ENCODE results near the gene MYO16.
"Not testable (repeated sequence)": the region's sequence is repeated elsewhere in the genome, so short reads cannot be mapped to it uniquely, and the experiment has no call there.

MYO16 gene

DNA sequence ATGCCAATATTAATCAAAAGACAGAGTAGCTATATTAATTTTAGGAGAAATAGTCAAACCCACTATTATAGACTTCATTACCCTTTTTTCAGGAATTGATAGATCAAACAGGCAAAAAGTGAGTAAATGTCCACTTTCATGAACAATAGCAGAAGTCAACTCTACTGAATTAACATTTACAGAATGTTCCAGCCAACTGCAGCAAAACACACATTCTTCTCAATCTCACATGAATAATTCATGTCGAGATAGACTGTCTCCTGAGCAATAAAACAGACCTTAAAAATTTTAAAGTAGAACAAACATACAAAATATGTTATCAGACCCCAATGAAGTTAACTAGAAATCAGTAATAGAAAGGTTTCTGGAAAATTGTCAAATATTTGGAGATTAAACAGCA, 118.4 kb downstream of the MYO16 start:
- no peak for DNase-seq

GRCh38 chr13:108752276-108752675, 122.9 kb downstream of the MYO16 start:
- no peak for DNase-seq

DNA sequence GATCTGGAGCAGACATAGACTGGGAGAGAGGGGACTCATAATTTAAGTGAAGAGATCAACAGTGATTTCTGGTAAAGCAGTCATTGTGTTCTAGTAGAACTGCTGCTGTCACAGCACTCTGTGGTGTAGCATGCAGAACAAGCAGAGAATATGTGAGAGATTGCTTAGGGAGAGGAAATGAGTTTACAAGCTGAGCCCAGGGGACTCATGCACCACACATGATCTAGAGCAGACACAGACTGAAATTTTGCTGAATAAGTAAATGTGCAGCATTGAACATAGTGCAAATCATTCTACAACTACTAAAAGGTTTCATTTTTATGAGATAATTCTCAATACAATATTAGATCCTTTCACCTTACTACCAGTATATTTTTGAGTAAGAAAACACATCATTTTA, 125.7 kb downstream of the MYO16 start:
- no peak for DNase-seq

- no peak for DNase-seq
Observed at GRCh38 chr13:108760129-108760528, 130.7 kb downstream of the MYO16 start.

- DNase-seq, result no peak
Observed at GRCh38 chr13:108760541-108760940, 131.1 kb downstream of the MYO16 start.

DNA sequence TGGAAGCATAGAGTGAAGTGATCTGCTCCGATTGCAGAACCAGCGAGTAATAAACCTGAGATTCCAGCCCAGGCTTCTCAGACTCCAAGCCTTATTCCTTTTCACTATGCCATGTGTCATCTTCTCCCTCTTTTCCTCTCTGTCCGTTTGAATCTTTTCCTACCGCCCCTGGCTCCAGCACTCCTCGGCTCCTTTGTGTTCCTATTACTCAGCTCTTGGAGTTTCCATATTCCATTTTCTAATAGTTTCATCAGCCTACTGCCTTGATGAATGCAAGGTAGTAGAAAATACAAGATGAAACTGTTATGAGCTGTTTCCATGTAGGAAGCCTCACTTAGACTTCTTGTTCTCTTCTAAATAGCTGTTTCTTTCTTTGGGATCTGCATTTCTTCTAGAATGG, 138.6 kb downstream of the MYO16 start:
- no peak for DNase-seq

DNA sequence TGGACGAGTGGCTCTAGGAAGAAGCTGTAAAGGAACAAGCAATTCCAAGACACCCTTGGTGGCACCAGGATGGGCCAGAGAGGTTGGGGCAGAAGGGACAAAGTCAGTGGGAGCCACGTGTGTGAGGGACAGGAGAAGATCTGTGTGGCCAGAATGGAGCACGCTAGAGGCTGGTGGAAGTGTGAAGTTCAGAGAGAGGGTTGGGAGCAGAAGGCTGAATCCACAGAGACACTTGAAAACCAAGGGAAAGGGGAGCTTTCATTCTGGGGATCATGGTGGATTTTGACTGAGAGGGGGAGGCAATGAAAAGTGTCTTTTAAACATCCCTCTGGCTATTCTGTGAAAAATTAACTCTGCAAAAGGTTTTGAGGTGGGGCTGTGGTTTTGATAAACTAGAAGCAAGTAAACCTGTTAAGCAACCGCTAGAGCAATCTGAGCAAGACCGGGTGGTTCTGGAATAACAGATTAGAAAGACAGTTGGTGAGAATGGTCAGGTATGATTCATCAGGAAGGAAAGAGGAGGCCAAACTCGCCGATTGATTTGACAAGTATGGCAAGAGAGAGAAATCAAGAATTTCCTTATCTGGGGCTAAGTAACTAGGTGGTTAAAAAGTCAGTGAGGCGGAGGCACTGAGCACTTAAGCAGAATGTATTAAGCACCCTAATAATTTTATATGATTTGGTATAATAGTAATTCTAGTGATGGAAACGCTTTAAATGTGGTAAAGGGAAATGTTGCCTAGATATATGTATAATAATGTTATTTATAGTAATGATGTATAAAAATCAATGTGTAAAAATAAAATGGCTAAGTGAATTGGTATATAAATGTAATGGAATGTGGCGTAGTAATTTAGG, 140.0 kb downstream of the MYO16 start:
- no peak for DNase-seq

DNA sequence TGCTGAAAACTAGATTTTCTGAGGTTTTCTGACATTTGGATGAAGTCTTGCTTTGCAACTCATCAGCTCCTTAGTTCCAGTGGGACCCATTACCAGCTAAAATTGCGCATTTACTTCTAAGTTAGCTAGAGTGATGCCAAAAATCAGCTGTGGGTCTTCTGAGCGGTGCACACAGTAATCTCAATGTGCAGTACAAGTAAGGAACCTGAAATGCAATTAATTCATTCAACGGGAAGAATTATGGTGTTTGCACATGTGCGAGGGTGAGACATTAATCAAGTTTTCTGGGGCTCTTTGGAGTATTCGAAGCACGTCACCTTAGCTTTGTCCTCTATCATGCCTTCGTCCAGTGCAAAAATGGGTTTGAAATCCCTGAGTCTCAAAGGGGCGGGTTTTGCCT, 146.2 kb downstream of the MYO16 start:
- DNase-seq, result no peak

- DNase-seq, result no peak
Observed at GRCh38 chr13:108776650-108777049, 147.2 kb downstream of the MYO16 start.

DNA sequence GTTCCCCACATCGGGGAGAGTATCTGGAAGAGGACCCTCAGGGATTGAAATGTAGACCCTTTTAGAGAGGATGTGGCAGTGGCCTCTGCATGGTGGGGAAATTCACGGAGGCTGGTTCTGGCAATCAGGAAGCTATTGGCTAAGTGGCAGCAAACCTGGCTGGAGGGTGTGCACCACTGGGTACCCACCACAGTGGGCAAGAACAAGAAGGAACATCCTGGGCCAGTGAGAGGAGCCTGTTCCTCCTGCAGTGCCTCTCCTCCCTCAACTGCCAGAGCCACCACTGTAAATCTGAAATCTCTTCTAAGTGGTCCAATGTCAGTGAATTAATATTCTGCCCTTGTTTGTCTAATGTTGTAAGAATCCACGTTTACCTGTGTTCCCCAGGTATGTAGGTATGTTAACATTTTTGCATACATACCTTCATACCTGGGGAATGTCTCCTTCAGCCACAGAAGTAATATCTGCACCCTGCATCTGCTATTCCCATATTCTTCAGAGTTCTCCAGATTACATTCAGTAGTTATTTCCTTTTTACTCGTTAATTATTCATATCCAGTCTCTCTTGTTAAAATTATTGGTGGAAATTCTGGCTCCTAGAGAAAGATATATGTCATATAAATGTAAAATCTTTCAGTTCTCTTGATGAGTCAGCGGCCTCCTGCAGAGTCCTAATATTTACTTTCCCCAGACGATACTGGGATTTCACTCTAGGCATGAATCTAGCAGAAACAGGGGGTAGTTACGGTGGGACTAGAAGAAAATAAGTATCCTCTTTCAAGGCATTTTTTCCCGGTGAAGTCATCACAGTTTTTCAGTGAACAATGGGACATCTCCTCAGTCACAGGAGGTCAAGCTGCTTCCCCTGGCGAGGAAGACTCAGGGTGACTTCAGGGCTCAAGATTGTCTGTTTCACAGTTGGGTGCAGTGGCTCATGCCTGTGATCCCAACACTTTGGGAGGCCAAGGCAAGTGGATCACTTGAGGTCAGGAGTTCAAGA, 148.3 kb downstream of the MYO16 start:
- no peak for DNase-seq

DNA sequence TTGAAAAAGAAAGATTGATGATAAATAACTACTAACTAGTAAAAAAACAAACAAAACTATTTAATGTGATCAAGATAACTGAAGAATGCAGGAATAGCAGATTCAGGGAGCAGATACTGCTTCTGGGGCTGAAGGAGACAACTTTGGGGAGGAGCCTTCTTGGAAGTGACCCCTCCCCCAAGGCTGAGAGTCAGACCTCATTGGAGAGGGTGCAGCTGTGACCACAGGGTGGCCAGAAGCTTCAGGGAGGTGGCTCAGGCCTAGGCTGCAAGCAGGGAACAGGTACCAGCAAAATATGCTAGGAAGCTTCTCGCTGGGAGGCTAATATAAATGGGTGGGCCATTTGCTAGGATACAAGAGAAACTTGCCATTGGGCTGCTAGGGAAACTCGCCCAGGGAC, 149.9 kb downstream of the MYO16 start:
- DNase-seq, result no peak

GRCh38 chr13:108780706-108781105, 151.3 kb downstream of the MYO16 start:
- DNase-seq, result no peak

- no peak for DNase-seq
Observed at GRCh38 chr13:108781312-108781711, 151.9 kb downstream of the MYO16 start.

DNA sequence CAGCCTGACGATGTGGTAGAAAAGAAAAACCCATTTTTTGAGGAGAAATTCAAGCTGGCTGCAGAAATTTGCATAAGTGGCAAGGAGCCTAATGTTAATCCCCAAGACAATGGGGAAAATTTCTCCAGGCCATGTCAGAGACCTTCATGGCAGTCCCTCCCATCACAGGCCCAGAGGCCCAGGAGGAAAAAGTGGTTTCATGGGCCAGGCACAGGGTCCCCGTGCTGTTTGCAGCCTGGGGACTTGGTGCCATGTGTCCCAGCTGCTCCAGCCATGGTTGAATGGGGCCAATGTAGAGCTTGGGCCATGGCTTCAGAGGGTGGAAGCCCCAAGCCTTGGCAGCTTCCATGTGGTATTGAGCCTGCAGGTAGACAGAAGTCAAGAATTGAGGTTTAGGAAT, 153.1 kb downstream of the MYO16 start:
- DNase-seq, result not testable (repeated sequence)

DNA sequence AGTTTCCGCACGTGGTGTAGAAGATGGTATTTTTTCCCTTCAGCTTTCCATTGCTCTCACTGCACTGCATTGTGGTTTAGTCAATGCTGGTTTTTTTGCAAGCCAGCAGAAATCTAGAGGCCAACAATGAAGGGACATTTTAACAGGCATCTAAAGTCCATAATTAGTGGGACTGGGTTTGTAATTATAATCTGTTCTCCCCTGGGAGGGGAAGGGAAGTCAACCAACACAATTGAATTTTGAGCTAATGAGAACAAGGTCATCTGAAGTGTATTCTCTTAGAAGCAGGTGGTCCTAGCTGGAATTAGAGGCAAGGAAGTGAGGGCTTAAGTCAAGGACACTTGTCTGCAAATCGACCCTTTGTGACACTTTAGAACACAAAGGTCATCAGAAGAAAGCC, 156.4 kb downstream of the MYO16 start:
- DNase-seq, result no peak

GRCh38 chr13:108786456-108787200, 157.2 kb downstream of the MYO16 start:
- no peak for DNase-seq

GRCh38 chr13:108787700-108788414, 158.4 kb downstream of the MYO16 start:
- DNase-seq, result no peak

DNA sequence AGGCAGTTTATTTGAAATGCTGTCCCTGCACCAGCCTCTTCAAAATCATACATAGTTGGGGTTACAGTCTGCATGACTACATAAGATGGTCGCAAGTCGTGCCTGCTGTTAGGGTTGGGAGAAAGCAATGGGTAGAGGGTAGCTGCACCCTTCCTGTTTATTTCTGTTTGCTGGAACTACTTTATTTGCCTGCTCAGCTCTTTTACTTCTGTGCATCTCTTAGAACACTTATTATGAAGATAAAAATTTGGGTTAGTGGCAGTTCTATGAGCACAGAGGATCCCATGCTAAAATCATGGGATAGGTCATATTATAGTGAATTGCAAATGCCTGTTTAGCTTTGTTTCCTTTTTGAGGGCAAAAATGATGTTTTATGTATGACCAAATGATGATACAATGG, 160.1 kb downstream of the MYO16 start:
- DNase-seq, result no peak

DNA sequence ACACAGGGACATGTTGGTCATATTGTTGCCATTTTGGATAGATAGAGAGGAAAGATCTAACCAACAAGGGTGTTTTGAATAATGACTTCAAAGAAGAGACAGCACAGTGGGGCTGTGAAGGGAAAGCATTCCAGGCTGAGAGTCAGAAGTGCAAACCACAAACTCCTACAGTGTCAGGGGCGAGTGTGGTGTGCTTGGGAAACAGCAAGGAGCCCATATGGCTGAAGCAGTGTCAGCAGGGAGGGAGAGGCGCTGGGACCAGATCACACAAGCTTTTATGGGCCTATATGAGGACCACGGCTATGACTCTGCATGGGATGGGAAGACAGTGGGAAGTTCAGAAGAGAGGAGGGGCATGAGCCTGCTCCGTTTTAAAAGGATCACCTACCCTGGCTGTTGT, 166.4 kb downstream of the MYO16 start:
- no peak for DNase-seq

DNA sequence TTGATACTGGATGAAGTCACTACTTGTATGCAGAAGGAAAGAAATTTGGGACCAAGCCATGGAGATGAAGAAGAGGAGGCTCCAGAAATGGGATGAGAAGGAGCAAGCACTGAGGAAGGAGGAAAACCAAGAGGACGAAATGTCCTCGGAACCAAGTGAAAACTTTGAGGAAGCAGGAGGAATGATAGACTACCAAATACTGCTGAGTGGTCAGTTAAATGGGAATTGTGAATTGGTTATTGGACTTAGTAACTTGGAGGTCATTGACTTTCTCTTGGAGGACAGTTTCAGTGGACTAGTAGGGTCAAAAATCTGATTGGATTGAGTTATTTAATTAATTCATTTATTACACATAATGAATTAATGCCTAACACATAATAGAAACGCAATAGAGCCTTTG, 167.9 kb downstream of the MYO16 start:
- DNase-seq, result no peak

- no peak for DNase-seq
Observed at GRCh38 chr13:108807841-108808240, 178.4 kb downstream of the MYO16 start.

DNA sequence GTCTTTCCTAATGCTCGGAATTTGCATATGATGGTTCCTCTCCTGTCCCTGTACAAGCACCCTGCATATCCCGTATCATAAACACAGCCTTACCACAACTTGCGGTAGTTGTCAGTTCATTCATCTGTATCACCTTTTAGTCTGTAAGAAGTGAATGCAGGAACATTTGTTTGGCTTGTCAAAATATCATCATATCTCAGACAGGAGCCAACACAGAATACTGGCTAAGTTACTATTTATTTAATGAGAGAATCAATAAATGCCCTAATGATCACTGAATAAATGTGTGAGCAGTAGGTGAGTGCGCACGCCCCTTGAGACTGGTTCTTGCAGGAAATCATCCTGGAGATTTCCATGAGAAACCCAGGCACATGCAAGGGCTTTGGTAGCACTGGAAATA, 182.8 kb downstream of the MYO16 start:
- DNase-seq, result no peak
